DOHH2 (cell line): ENCODE measurements around the gene GPR21.

Source experiments
- H3F3A ChIP-seq: fragments of 200-600 bp; sonication (generic), shearing (Covaris generic); 2 replicates; pipeline ENCODE4 v1.6.0; 2016; ENCODE audit warnings: antibody characterized with exemption, mild to moderate bottlenecking; ENCODE audit not compliant: control insufficient read depth, insufficient read depth
- H3K27ac ChIP-seq: fragments of 200-600 bp; sonication (generic); 2 replicates; pipeline ENCODE4 v1.5.1; 2014; ENCODE audit warnings: low read depth, mild to moderate bottlenecking, low read length, moderate library complexity
- H3K27me3 ChIP-seq: fragments of 200-600 bp; sonication (generic); 2 replicates; pipeline ENCODE4 v1.6.1; 2014; ENCODE audit warnings: mild to moderate bottlenecking, low read length, mixed read lengths; ENCODE audit not compliant: control insufficient read depth
- H3K36me3 ChIP-seq: fragments of 200-600 bp; sonication (generic); 2 replicates; pipeline ENCODE4 v1.6.1; 2014; ENCODE audit warnings: mild to moderate bottlenecking, low read length, moderate library complexity, mixed read lengths; ENCODE audit not compliant: control insufficient read depth
- H3K4me1 ChIP-seq: fragments of 200-600 bp; sonication (generic); 2 replicates; pipeline ENCODE4 v1.6.1; 2014; ENCODE audit warnings: mild to moderate bottlenecking, low read length, mixed read lengths; ENCODE audit not compliant: control insufficient read depth
- H3K4me2 ChIP-seq: fragments of 200-600 bp; sonication (generic); 2 replicates; pipeline ENCODE4 v1.6.0; 2014; ENCODE audit warnings: mild to moderate bottlenecking, low read length, moderate library complexity
- H3K4me3 ChIP-seq: fragments of 200-600 bp; sonication (generic); 2 replicates; pipeline ENCODE4 v1.5.1; 2014; ENCODE audit warnings: mild to moderate bottlenecking, low read length, mixed read lengths
- H3K79me2 ChIP-seq: fragments of 200-600 bp; sonication (generic); 2 replicates; pipeline ENCODE4 v1.6.1; 2014; ENCODE audit warnings: mild to moderate bottlenecking, low read length, mixed read lengths; ENCODE audit not compliant: control insufficient read depth
- H3K9me2 ChIP-seq: fragments of 200-600 bp; sonication (generic); replicated peaks from 2 replicates; pipeline ENCODE4 v1.6.1; 2014; ENCODE audit warnings: mild to moderate bottlenecking, low read length, mixed read lengths; ENCODE audit not compliant: control insufficient read depth
- H3K9me3 ChIP-seq: fragments of 200-600 bp; sonication (generic); 2 replicates; pipeline ENCODE4 v1.6.1; 2014; ENCODE audit warnings: antibody characterized with exemption, low read length, mixed read lengths; ENCODE audit not compliant: control insufficient read depth, insufficient read depth
- H4K20me1 ChIP-seq: fragments of 200-600 bp; sonication (generic); 2 replicates; pipeline ENCODE4 v1.6.0; 2014; ENCODE audit warnings: low read depth, mild to moderate bottlenecking, antibody characterized with exemption, low read length, moderate library complexity; ENCODE audit not compliant: control insufficient read depth, insufficient read depth
- CTCF ChIP-seq: fragments of 200-600 bp; sonication (generic); IDR thresholded peaks from one replicate; pipeline ENCODE4 v1.5.1; 2014; ENCODE audit warnings: antibody characterized with exemption, mild to moderate bottlenecking, low read depth, low read length; ENCODE audit not compliant: poor library complexity, severe bottlenecking
- EZH2phosphoT487 ChIP-seq: fragments of 200-600 bp; sonication (generic); IDR thresholded peaks from 2 replicates; pipeline ENCODE4 v1.6.1; 2017; ENCODE audit warnings: borderline replicate concordance, mild to moderate bottlenecking, antibody characterized with exemption, low read length, moderate library complexity, mixed read lengths

The GPR21 gene

GRCh38 chr9:123061216-123061615 is 27.7 kb downstream of the GPR21 start:
- Histone ChIP-seq H3K36me3 (peaks cover 16% of the 10 kb centered on the region), H3K9me2 (no peaks in the 10 kb centered on the region), H3K27ac (no peak overlapping the region), H3K4me2 (no peak overlapping the region), H3K4me1 (no peaks in the 10 kb centered on the region), H3K79me2 (no peaks in the 10 kb centered on the region), H3K4me3 (no peak overlapping the region), H3K27me3 (no peaks in the 10 kb centered on the region), H3K9me3 (no peaks in the 10 kb centered on the region), H3F3A (no peaks in the 10 kb centered on the region), H4K20me1 (no peaks in the 10 kb centered on the region)
- no peak for TF ChIP-seq CTCF
- TF ChIP-seq EZH2phosphoT487, result no peak

GRCh38 chr9:123062351-123063176 is 29.1 kb downstream of the GPR21 start:
- H4K20me1 ChIP-seq, result no peaks in the 10 kb centered on the region
- no peaks in the 10 kb centered on the region for H3K4me1 ChIP-seq
- H3K27me3 ChIP-seq, result no peaks in the 10 kb centered on the region
- no peaks in the 10 kb centered on the region for H3K79me2 ChIP-seq
- H3K4me2 ChIP-seq, result no peak overlapping the region
- no peak overlapping the region for H3K4me3 ChIP-seq
- TF ChIP-seq EZH2phosphoT487 (no peak), CTCF (no peak)
- no peaks in the 10 kb centered on the region for H3K9me3 ChIP-seq
- H3K9me2 ChIP-seq, result no peaks in the 10 kb centered on the region
- no peak overlapping the region for H3K27ac ChIP-seq
- H3K36me3 ChIP-seq, result peaks cover 27% of the 10 kb centered on the region
- H3F3A ChIP-seq, result no peaks in the 10 kb centered on the region

- H3K36me3 ChIP-seq, result peaks cover 31% of the 10 kb centered on the region
- H4K20me1 ChIP-seq, result no peaks in the 10 kb centered on the region
- no peaks in the 10 kb centered on the region for H3K4me1 ChIP-seq
- no peaks in the 10 kb centered on the region for H3K9me3 ChIP-seq
- no peak overlapping the region for H3K27ac ChIP-seq
- H3K27me3 ChIP-seq, result no peaks in the 10 kb centered on the region
- no peak overlapping the region for H3K4me3 ChIP-seq
- H3K9me2 ChIP-seq, result no peaks in the 10 kb centered on the region
- no peak for TF ChIP-seq EZH2phosphoT487
- TF ChIP-seq CTCF, result no peak
- no peaks in the 10 kb centered on the region for H3F3A ChIP-seq
- H3K4me2 ChIP-seq, result no peak overlapping the region
- H3K79me2 ChIP-seq, result no peaks in the 10 kb centered on the region
Measured at GRCh38 chr9:123063177-123063598, 29.7 kb downstream of the GPR21 start.
